ENCODE measurements around the gene SUN1. TPM values are rescaled to one million over a fixed set of nuclear protein-coding genes. Genes with fewer than 3 reads are reported as not detected.

The SUN1 gene
- total RNA-seq, 1 donor from 2014 or later, result 183 TPM

GRCh38 chr7:836429-836828 lies 4.2 kb downstream of the SUN1 start:
- peak; percentile 63 for TF ChIP-seq CTCF (IDR thresholded peaks at IDR 0.05; ENCODE audit: borderline replicate concordance)
- Histone ChIP-seq H3K4me1 (peaks cover 78% of the 10 kb centered on the region), H3K4me3 (peak overlapping the region; percentile 7), H3K9me3 (replicated peaks) (no peaks in the 10 kb centered on the region), H3K36me3 (peaks cover 35% of the 10 kb centered on the region), H3K27me3 (ENCODE audit: low read depth) (no peaks in the 10 kb centered on the region), H3K27ac (replicated peaks) (peak overlapping the region; percentile 95)
- intact Hi-C loops (cut with micrococcal nuclease), result loop anchor here (10.0 kb wide), 1 partner anchor 52 kb away; no protein-coding TSS in a partner anchor
- DNase-seq, result no peak

GRCh38 chr7:837001-837400 lies 4.7 kb downstream of the SUN1 start:
- H3K9me3 ChIP-seq (replicated peaks), result no peaks in the 10 kb centered on the region
- peak overlapping the region; percentile 95 for H3K27ac ChIP-seq (replicated peaks)
- H3K27me3 ChIP-seq (ENCODE audit: low read depth), result no peaks in the 10 kb centered on the region
- peaks cover 79% of the 10 kb centered on the region for H3K4me1 ChIP-seq
- no peak for TF ChIP-seq CTCF (IDR thresholded peaks at IDR 0.05; ENCODE audit: borderline replicate concordance)
- H3K36me3 ChIP-seq, result peaks cover 40% of the 10 kb centered on the region
- no peak overlapping the region for H3K4me3 ChIP-seq
- DNase-seq, result peak; percentile 34
- intact Hi-C loops (cut with micrococcal nuclease), result loop anchor here (10.0 kb wide), 1 partner anchor 52 kb away; no protein-coding TSS in a partner anchor

- Histone ChIP-seq H3K27me3 (ENCODE audit: low read depth) (no peaks in the 10 kb centered on the region), H3K36me3 (peaks cover 64% of the 10 kb centered on the region), H3K4me1 (peaks cover 62% of the 10 kb centered on the region), H3K9me3 (replicated peaks) (no peaks in the 10 kb centered on the region), H3K4me3 (no peak overlapping the region), H3K27ac (replicated peaks) (no peak overlapping the region)
- intact Hi-C loops (cut with micrococcal nuclease), result no loop called here
- TF ChIP-seq CTCF (IDR thresholded peaks at IDR 0.05; ENCODE audit: borderline replicate concordance), result no peak
- no peak for DNase-seq
These were observed 7.8 kb downstream of the SUN1 start for GRCh38 chr7:840001-840600.

GRCh38 chr7:841943-842342 lies 9.7 kb downstream of the SUN1 start:
- H3K4me1 ChIP-seq, result peaks cover 44% of the 10 kb centered on the region
- H3K36me3 ChIP-seq, result peaks cover 80% of the 10 kb centered on the region

GRCh38 chr7:842431-843031 lies 10.3 kb downstream of the SUN1 start:
- Histone ChIP-seq H3K36me3 (peaks cover 84% of the 10 kb centered on the region), H3K27ac (replicated peaks) (peak overlapping the region; percentile 64), H3K27me3 (ENCODE audit: low read depth) (no peaks in the 10 kb centered on the region), H3K4me1 (peaks cover 38% of the 10 kb centered on the region), H3K4me3 (no peak overlapping the region), H3K9me3 (replicated peaks) (no peaks in the 10 kb centered on the region)
- intact Hi-C loops (cut with micrococcal nuclease), result no loop called here
- no peak for TF ChIP-seq CTCF (IDR thresholded peaks at IDR 0.05; ENCODE audit: borderline replicate concordance)
- DNase-seq, result no peak

More at GRCh38 chr7:841943-842342, 9.7 kb downstream of the SUN1 start:
- Histone ChIP-seq H3K4me3 (no peak overlapping the region), H3K9me3 (replicated peaks) (no peaks in the 10 kb centered on the region), H3K27me3 (ENCODE audit: low read depth) (no peaks in the 10 kb centered on the region), H3K27ac (replicated peaks) (peak overlapping the region; percentile 64)
- DNase-seq, result no peak
- no peak for TF ChIP-seq CTCF (IDR thresholded peaks at IDR 0.05; ENCODE audit: borderline replicate concordance)
- intact Hi-C loops (cut with micrococcal nuclease), result no loop called here
